Uterus (tissue), 4 donors: ENCODE measurements around the gene CATSPER3. TPM values are rescaled to one million over a fixed set of nuclear protein-coding genes. Genes with fewer than 3 reads are reported as not detected.

Experiments
- DNase-seq, 2 donors: peaks; one replicate each; pipeline ENCODE4 v3.0.0-alpha.2; 2019 to 2020
- H3K27ac ChIP-seq, 2 donors: fragments of 200-600 bp; sonication (generic); 1 replicate in 1 of 2; 2 replicates in 1 of 2; pipeline ENCODE4 v1.5.1; 2016 to 2018
- H3K27me3 ChIP-seq, 2 donors: fragments of 200-600 bp; sonication (generic); one replicate each; pipeline ENCODE4 v1.5.1; 2018 to 2019; ENCODE audit warnings: control low read depth in 1 of 2
- H3K36me3 ChIP-seq, 2 donors: fragments of 200-600 bp; sonication (generic); one replicate each; pipeline ENCODE4 v1.5.1; 2019; ENCODE audit warnings: control low read depth in 1 of 2
- H3K4me1 ChIP-seq, 2 donors: fragments of 200-600 bp; sonication (generic); one replicate each; pipeline ENCODE4 v1.5.1; 2018 to 2019; ENCODE audit warnings: control low read depth in 1 of 2
- H3K4me3 ChIP-seq, 2 donors: fragments of 200-600 bp; sonication (generic); 1 replicate in 1 of 2; 2 replicates in 1 of 2; pipeline ENCODE4 v1.5.1; 2018 to 2019; ENCODE audit warnings: mild to moderate bottlenecking in 1 of 2
- H3K9me3 ChIP-seq, 2 donors: fragments of 200-600 bp; sonication (generic); one replicate each; pipeline ENCODE4 v1.5.1; 2019; ENCODE audit warnings: control low read depth in 1 of 2
- POLR2A ChIP-seq, 2 donors: fragments of 450-650 bp; IDR thresholded peaks; one replicate each; pipeline ENCODE4 v1.6.1; 2016; ENCODE audit warnings: antibody characterized with exemption in 2 of 2, mild to moderate bottlenecking in 1 of 2, moderate library complexity in 1 of 2
- intact Hi-C: fragments of 100-400 bp; cut with DNase I; formaldehyde crosslinking; loops from one replicate; pipeline ENCODE4 v1.15.1; 2023; ENCODE audit warnings: low total_unique reads
- total RNA-seq, 4 donors: library from RNA; depleted of rRNA in 3 of 4; stranded (reverse); fragments of >200 nt in 3 of 4; gene quantifications; one replicate each; pipeline versions ENCODE4 v1.1.0 to v1.2.4, GENCODE V29; 2014 to 2023
- TF ChIP-seq, protein P1 (sequence below), 4 experiments: fragments of 200-600 bp in 2 of 4; fragments of 450-650 bp in 2 of 4; sonication (generic) in 2 of 4; IDR thresholded peaks; one replicate each; pipeline ENCODE4 v1.5.1; 2016 to 2019; ENCODE audit warnings: antibody characterized with exemption in 4 of 4, mild to moderate bottlenecking in 2 of 4, moderate library complexity in 1 of 4
- donor health status: DM: yes; HTN: yes; CAD: no.

The CATSPER3 gene
- total RNA-seq, 4 donors from 2014 or later = 0.48 to 2.7 TPM; not detected in 2

DNA sequence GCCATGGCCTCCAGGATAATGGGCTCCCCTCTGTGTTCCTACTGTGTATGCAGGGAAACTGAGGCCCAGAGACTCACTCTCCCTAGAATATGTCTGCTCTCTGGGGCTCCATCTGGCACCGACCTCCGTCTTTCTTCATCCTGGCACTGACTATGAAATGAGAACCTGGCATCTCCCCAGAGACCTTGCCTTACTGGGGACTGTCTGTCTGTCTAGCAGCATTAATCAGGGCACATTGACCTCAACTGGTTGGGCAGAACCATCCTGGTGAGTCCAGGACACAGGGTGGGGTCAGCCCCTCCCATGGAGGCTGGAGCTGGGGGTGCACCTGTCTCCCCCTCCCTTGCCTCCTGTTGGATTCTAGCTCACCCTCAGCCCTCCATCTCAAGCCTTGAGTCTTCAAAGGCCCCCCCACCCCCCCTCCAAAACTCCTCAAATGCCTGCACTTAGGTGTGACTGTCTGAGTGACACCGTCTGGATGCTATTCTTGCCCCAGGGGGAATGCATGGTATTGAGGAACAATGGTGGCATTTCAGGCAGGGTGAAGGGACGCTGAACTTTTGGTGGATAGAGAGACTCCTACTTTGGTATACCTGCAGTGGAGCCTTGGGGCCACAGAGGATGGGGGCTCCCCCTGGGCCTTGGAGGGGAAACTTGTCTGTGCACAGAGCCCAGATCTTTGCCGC lies 79.1 kb downstream of the CATSPER3 start:
- TF ChIP-seq, protein P1, sequence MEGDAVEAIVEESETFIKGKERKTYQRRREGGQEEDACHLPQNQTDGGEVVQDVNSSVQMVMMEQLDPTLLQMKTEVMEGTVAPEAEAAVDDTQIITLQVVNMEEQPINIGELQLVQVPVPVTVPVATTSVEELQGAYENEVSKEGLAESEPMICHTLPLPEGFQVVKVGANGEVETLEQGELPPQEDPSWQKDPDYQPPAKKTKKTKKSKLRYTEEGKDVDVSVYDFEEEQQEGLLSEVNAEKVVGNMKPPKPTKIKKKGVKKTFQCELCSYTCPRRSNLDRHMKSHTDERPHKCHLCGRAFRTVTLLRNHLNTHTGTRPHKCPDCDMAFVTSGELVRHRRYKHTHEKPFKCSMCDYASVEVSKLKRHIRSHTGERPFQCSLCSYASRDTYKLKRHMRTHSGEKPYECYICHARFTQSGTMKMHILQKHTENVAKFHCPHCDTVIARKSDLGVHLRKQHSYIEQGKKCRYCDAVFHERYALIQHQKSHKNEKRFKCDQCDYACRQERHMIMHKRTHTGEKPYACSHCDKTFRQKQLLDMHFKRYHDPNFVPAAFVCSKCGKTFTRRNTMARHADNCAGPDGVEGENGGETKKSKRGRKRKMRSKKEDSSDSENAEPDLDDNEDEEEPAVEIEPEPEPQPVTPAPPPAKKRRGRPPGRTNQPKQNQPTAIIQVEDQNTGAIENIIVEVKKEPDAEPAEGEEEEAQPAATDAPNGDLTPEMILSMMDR (IDR thresholded peaks at IDR 0.05) = no peak
- TF ChIP-seq POLR2A (IDR thresholded peaks at IDR 0.05) = no peak
- no peaks in the 10 kb centered on the region for H3K9me3 ChIP-seq
- intact Hi-C loops = no loop called here
- no peaks in the 10 kb centered on the region for H3K36me3 ChIP-seq
- no peak overlapping the region for H3K27ac ChIP-seq
- H3K4me3 ChIP-seq = no peak overlapping the region
- DNase-seq = no peak
- H3K27me3 ChIP-seq = peaks cover 0 to 15% of the 10 kb centered on the region in 2 donors
- no peaks in the 10 kb centered on the region for H3K4me1 ChIP-seq

DNA sequence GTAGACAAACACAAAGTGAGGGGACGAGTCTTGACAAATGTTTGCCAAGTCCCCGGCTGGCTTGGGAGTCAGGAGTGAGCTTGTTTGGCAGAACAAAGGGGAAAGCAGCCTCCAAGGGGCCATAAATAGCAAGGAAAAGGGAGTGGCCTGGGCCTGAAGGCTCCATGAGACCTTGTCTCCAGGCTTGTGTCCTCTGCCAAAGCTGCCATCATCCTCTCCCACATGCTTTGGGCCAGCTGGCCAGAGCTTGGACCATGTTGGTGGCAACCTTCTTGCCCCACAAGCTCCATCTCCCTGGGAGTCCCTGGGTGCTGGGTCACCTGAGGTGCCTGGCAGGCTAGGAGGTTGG lies 79.6 kb downstream of the CATSPER3 start:
- no peak for DNase-seq
- Histone ChIP-seq H3K4me1 (no peaks in the 10 kb centered on the region), H3K27ac (no peak overlapping the region), H3K4me3 (no peak overlapping the region), H3K27me3 (peaks cover 0 to 18% of the 10 kb centered on the region in 2 donors), H3K36me3 (no peaks in the 10 kb centered on the region), H3K9me3 (no peaks in the 10 kb centered on the region)
- intact Hi-C loops = no loop called here
- no peak for TF ChIP-seq POLR2A (IDR thresholded peaks at IDR 0.05)
- TF ChIP-seq, protein P1 (IDR thresholded peaks at IDR 0.05) = no peak

DNA sequence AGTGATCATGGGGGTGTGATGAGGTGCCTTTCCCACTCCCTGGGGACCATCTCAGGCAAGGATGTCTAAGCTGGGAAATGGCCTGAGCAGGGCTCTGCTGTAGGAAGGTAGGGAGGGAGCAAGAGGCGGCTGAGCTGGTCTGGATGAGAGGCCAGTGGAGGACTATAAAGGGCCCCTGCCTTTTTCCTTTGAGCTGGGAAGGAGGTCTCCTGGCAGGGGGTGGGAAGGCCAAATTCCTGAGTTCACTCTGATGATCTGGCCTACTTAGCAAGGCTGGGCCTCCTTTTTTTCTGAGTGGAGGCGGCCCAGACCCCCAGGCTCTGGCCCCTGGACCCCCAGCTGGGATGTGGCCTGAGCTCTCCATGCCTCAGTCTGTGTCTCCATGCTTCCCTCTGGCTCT lies 80.6 kb downstream of the CATSPER3 start:
- intact Hi-C loops = no loop called here
- DNase-seq = no peak
- H3K36me3 ChIP-seq = no peaks in the 10 kb centered on the region
- peaks cover 0 to 18% of the 10 kb centered on the region in 2 donors for H3K27me3 ChIP-seq
- H3K4me1 ChIP-seq = no peaks in the 10 kb centered on the region
- no peaks in the 10 kb centered on the region for H3K9me3 ChIP-seq
- H3K27ac ChIP-seq = no peak overlapping the region
- H3K4me3 ChIP-seq = no peak overlapping the region
- no peak for TF ChIP-seq POLR2A (IDR thresholded peaks at IDR 0.05)
- TF ChIP-seq, protein P1 (IDR thresholded peaks at IDR 0.05) = no peak

DNA sequence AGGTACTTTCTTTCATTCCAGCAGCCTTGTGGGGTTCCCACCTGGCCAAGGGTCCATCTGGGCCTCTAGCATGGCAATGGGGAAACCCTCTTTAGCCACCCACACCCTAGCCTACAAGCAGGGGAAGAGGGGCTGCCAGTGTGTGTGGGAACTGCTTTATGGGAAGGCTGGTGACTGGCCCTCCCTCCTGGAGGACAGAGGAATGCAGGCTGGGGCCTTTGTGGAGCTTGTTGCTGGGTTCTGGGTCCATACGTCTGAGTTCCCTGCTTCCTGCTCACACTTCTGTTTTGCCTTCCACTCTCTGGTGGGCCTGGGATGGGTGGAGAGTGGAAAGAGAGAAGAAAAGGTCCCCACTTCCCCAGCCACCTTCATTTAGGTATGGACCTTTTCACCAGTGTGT lies 81.2 kb downstream of the CATSPER3 start:
- Histone ChIP-seq H3K4me3 (no peak overlapping the region), H3K27me3 (peaks cover 0 to 18% of the 10 kb centered on the region in 2 donors), H3K27ac (no peak overlapping the region), H3K9me3 (no peaks in the 10 kb centered on the region), H3K36me3 (no peaks in the 10 kb centered on the region), H3K4me1 (no peaks in the 10 kb centered on the region)
- TF ChIP-seq, protein P1 (IDR thresholded peaks at IDR 0.05) = no peak
- no peak for TF ChIP-seq POLR2A (IDR thresholded peaks at IDR 0.05)
- no peak for DNase-seq
- intact Hi-C loops = no loop called here

DNA sequence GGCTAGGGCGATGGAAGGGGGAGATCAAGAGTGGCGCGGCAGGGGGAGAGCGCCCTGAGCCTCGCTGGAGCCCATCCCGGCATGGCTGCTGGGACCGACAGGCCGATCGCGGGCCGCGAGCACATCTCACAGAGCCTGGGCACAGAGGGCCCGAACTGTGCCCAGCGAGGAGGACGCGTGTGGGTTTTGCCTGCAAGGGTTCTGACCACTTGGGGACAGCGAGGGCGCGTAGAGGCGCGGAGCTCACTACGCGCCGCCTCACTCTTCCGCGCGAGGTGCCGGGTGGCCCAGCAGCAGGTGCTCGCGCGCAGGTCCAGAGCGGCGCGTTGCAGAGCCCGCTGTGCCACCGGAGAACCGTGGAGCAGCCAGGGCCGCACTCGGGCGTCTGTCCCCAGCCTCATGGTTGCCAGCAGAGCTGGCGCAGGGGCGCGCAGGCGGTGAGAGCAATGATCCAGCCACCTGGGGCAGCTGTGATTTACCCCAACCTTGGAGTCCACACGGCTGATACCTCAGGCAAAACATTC lies 82.6 kb downstream of the CATSPER3 start:
- TF ChIP-seq, protein P1 (IDR thresholded peaks at IDR 0.05) = no peak
- no peak for TF ChIP-seq POLR2A (IDR thresholded peaks at IDR 0.05)
- H3K36me3 ChIP-seq = no peaks in the 10 kb centered on the region
- no peak overlapping the region for H3K4me3 ChIP-seq
- peaks cover 0 to 18% of the 10 kb centered on the region in 2 donors for H3K27me3 ChIP-seq
- intact Hi-C loops = no loop called here
- no peak for DNase-seq
- H3K27ac ChIP-seq = no peak overlapping the region
- no peaks in the 10 kb centered on the region for H3K4me1 ChIP-seq
- H3K9me3 ChIP-seq = no peaks in the 10 kb centered on the region
